HG02610 (cell line): ENCODE data around the gene SNCB.

Experiments
- ATAC-seq: cut with Tn5 transposase; IDR thresholded peaks from one replicate; pipeline ENCODE4 v1.9.1; 2021; ENCODE audit warnings: mild to moderate bottlenecking, moderate library complexity; ENCODE audit not compliant: unreplicated experiment

The SNCB gene

DNA sequence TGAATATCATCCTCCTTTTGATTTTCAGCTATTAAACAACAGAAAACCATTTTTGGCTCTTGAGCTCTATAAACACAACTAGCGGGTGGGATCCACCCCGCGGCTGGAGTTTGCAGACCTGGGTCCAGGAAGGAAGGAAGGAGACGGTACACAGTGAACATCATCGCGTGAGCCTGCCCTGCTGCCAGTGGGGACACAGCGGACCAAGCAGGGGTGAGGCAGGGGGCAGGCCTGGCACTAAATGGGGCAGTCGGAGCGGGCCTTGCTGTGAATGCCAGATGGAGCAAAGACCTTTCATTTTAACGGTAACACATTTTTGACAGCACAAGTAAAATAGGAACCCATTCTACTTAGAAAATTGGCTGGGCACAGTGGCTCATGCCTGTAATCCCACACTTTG is 31.3 kb upstream of the SNCB start:
- no peak for ATAC-seq

DNA sequence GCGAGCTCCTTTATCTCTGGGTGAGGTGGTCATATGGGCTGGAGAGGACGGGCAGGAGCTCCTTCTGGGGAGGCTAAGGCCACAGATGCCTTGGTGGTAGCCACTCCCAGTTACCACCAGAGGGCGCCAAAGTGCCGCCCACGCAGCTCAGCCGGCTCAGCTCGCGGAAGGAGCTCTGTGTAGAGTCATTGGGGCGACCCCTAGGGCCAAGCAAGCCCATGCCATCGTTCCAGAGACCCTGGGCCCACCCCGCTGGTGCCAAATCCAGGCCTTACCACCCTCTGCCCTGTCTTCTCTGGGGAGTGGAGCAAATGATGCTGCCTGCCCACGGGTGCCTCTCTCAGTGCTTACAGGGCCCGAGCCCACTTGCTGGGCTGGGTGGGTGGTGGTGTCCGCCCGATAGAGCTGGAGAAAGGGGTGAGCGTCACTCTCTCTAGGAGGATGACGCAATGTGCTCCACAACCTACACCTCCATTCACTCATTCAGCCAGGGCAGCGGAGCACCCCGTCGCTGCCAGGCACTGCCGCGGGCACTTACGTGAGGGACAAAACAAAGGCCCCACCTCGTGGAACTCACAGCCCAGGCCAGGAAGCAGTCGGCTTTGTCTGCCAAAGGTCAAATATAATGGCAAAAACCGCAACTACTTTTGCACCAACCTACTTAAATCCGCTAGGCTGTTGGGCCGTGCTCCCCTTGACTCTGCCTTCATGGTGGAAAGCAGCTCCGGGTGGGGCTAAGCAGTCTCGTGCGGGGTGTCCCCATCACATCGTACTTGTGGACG is 30.7 kb upstream of the SNCB start:
- ATAC-seq = no peak

DNA sequence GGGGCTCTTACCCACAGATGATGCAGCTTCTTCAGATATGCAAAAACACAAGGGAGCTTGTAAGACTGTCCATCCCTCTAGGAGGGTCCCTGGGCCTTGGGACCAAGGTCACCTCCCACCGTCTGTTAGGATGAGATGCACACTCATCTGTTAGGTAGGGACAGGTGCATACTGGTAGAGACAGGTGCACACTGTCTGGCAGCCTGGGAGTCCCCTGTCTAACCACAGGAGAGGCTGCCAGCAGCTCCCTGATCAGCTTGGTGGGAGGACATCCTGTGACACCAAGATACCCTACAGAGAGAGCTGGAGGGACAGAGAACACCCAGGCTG is 30.2 kb upstream of the SNCB start:
- ATAC-seq = no peak

DNA sequence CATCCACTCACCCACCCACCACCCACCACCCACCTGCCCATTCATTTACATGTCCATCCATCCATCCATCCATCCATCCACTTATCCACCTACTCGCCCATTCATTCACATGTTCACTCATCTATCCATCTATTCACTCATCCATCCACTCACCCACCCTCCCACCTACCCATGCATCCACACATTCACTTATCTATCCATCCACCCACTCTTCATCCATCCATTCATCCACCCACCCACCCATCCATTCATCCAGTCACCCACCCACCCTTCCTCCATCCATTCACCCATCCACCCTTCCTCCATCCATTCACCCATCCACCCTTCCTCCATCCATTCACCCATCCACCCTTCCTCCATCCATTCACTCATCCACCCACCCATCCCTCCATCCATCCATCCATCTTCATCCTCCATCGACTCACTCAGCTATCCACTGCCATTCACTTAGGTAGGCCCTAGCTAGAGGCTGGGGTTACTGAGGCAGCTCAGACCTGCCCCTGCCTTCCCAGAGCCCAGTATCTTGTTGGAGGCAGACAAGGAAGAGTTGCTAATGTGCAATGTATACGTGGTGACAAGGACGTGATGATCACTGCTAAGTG is 29.6 kb upstream of the SNCB start:
- ATAC-seq = no peak

DNA sequence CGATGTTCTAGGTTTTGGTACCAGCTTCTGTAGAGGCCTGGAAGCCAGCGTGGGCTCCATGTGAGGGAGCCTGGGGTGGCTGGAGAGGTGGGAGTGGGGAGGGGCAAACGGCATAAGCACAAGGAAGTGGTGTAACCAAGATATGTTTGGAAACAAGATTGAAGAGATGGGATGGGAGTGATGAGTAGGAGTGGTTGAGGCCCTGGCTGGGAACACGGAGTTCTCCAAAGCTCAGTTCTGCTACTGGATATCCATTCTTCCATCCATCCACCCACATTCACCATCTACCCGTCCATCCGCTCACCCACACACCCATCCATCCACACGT is 29.1 kb upstream of the SNCB start:
- no peak for ATAC-seq

DNA sequence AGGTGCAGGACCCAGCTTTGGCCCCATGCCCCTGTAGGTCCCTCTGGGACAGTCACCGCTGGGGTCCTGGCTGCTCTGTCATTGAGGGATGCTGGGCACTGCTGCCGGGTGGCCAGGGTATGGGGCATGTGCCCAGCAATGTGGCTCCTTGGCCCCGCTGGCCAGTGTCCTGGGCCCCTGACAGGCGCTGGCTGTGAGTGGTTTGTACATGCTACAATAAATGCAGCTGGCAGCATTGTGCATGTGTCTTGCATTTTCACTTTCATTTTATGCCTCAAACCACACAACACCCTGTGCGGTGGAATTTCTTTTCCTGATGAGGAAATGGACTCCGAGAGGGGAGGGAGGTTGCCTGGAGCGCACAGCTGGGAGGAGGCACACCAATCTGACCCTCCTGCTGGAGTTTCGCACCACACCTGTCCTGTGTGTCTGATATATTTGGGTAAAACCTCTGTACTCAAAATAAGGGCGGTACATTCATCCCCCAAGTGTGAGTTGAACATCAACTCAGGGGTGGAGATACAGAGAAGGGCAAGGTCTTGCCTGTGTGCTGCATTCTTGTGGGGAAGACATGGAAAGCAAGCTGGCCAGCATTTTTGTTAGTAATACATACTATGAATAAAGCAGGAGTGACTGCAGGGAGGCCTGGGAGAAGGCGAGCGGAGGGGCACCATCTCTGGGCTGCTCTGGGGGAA is 28.6 kb upstream of the SNCB start:
- ATAC-seq = peak; percentile 36

DNA sequence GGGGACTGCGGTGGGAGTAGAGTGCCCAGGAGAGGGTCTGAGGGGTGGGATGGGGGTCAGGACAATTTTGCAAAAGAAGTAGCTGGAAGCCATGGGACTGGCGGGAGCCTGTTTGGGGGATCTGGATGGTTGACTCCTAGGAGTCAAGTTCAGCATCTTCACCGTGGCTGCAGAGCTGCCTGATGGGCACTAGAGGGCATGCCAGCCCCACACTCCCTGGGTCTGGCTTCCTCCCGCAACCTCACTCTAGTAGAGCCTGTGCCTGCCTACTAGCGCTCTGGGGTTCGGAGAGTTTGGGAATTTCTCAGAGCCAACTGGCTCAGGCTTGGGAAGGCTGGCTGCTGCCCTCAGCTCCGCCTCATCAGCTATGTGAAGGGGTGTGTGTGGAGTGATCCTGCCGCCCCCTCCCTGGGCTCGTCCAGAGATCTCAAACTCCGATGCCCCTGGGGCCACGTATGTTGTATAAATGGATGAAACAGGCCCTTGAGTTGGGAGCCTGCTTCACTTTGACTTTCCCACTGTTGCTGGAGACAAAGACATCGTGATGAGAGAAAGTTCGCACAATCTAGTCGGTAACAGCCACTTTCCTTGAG is 27.8 kb upstream of the SNCB start:
- peak; percentile 54 for ATAC-seq

DNA sequence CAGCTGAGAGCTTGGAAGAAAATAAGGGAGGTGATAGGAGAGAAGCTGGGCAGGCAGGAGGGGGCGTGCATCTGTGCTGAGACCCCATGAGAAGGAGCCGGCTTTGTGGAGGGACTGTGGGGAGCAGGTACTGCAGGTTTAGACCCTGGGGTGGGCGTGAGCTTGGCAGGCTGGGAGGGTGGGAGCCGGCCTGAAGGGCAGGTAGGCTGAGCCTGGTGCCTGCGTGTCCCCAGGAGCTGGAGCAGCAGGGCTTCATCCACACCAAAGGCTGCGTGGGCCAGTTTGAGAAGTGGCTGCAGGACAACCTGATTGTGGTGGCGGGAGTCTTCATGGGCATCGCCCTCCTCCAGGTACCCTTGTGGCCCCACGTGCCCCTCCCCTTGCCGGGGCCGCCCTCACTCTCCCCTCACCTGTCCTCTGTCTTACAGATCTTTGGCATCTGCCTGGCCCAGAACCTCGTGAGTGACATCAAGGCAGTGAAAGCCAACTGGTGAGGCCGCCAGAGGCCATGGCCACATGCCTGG is 26.2 kb upstream of the SNCB start:
- ATAC-seq = no peak

DNA sequence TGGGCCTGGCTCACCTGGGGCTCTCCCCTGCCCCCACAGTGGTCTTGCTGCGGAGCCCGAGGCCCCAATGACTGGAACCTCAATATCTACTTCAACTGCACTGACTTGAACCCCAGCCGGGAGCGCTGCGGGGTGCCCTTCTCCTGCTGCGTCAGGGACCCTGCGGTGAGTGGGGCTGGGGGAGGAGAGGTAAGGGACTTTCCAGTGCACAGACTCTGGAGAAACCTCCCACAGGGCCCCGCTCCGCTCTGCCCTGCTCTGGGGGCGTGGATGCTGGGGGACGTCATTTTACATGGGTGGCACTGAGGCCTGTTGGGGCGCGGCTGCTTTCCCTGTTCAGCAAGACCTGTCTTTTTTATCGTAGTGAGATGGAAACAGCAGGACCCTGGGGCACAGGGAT is 24.5 kb upstream of the SNCB start:
- ATAC-seq = no peak

DNA sequence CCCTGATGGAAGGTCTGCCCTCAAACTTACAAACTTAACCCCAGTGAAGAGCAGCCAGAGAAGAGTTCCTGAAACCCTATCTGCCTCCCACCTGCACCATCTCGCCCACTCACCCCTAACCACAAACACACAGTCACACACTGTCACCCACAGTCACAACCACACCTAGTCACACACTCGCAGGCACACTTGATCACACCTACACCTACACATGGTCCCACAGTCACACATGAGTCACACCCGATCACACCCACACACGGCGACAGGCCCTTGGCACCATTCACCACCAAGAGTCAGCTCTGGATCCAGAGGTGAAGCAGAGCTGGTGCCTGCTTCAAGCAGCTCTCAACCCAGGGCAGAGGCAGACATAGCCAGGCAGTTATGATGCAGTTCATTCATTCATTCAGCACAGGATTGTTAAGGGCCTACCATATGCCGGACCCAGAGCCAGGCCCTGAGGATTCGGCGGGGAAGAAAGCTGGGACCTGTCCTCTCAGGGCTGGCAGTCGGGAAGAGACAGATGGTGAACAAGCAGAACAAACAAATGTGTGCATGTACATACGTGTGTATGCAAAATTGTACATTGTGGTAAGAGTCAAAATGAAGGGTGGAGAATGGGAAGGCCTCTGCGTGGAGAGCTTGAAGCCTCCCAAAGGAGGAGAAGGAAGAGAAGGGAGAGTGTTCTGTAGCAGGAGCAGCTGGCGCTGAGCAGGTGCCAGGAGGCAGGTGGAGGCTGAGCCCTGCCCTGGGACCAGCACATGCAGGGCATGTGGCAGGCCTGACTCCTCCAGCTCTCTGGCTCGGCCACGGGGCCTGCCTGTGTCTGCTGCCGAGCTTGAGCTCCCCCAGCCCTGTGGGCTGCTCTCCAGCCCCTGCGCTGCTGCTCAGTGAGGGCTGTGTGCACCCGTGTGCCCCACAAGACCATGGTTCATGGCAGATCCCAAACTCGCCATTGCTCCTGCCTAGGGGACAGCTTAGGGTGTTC is 23.4 kb upstream of the SNCB start:
- no peak for ATAC-seq

DNA sequence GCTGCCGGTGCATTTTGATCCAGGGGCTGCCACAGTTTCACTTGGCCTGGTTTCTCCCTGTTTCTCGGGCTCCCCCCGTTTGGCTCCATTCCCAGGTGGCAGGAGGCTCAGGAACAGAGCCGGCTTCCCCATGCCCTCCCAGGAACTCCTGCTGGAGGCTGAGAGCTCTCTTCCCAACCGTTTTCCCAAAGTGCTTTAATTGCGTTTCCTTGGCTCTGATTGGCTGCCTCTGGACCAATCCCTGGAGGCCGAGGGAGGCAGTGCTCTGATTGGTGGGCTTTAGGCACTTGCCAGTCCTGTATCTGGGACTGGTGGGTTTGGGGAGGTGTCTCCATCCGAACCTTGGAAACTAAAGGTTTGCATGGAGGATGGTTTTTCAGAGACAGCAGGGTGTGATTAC is 21.8 kb upstream of the SNCB start:
- ATAC-seq = no peak

DNA sequence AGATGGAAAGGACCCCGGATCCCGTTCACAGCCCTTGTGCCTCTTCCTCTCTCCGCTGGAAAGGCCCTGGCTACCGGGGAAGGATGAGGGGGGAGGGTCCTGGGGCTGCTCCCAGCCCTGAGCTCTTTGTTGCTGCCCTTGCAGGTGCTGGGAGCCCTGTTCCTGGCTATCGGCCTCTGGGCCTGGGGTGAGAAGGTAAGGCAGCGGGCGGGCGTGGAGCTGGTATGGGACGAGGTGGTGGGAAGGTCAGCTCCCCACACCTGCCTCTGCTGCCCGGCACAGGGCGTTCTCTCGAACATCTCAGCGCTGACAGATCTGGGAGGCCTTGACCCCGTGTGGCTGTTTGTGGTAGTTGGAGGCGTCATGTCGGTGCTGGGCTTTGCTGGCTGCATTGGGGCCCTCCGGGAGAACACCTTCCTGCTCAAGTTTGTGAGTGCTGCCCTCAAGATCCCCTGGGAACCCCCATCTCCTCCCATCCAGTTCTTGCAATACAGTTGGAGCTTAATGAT is 21.2 kb upstream of the SNCB start:
- no peak for ATAC-seq

DNA sequence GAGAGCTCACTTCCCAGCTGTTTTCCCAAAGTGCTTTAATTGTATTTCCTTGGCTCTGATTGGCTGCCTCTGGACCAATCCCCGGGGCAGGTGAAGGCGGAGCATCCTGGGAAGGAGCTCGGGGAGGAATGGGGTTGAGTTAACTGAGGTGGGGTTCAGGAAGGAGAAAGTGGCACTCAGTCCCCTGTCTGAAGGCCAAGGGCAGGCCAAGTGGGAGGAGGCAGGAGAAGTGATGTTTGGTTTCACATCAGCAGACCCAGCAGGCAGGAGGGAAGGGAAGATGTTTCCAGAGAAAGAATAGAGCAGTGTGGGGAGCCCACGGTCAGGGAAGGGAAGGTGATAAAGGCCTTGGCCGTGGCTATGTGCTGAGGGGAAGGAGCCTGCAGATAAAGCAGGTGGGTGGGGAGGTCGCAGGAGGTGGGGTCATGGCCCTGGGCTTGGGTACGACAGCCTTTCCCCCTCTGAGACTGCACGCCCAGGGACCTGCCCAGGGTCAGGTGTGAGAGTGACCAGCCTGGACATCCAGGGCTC is 20.1 kb upstream of the SNCB start:
- no peak for ATAC-seq

DNA sequence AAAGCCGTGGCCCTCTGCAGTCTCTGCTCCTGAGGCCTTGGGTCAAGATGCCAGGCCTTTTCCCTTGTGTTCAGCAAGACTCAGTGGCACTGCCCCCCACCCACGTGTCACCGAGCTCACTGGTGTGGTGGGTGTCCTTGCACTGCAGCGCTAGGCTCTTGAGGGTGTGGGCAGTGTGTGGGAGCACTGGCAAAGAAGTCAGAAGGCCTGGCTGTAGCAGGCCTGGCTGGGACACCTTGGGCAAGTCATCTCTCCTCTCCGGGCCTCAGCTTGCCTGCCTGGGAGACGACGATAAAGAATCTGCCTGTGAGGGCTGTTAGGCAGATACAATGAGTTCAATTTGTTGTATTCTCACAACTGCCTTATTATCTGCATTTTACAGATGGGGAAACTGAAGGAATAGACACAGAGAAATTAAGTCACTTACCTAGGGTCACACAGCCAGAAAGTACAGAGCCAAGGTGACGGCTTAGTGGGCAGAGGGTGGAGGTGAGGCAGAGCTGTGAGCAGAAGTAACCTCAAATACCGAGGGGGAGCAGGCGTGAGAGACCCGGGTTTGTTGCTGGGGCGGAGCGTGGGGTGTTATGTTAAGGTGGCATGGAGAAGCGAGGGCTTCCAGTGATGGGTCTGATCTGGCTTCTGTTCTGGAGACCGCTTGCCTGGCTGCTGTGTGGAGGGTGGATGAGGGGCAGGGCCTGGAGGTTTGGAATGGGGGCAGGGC is 18.3 kb upstream of the SNCB start:
- ATAC-seq = no peak

DNA sequence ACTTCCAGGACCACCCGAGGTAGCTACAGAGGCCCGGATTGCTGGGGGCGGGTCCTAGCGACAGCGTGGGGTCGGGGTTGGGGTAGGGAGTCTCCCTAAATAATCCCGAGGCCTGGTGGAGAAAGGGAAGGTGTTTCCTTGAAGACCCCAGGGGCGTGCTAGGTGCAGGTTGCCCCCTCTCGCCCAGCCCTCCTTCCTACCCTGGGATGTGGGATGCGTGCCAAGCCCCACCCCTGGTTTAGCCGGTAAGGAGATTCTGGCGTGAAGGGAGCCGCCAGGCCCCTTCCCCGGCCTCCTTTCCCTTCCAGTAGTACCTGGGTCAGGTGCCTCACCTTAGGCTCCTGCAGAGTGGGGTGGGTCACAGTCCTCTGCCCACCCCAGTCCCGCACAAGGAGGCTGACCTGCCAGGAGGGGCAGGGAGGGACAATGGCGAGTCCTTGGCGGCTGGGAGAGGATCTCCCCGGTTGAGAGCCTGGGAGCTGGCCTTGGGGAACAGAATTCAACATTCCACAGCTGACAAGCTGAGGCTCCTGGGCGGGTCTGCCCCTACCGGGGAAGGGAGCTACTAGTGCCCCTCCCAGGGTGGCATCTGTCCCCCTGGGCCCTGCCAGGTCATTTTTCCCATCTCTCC is 17.6 kb upstream of the SNCB start:
- ATAC-seq = no peak

DNA sequence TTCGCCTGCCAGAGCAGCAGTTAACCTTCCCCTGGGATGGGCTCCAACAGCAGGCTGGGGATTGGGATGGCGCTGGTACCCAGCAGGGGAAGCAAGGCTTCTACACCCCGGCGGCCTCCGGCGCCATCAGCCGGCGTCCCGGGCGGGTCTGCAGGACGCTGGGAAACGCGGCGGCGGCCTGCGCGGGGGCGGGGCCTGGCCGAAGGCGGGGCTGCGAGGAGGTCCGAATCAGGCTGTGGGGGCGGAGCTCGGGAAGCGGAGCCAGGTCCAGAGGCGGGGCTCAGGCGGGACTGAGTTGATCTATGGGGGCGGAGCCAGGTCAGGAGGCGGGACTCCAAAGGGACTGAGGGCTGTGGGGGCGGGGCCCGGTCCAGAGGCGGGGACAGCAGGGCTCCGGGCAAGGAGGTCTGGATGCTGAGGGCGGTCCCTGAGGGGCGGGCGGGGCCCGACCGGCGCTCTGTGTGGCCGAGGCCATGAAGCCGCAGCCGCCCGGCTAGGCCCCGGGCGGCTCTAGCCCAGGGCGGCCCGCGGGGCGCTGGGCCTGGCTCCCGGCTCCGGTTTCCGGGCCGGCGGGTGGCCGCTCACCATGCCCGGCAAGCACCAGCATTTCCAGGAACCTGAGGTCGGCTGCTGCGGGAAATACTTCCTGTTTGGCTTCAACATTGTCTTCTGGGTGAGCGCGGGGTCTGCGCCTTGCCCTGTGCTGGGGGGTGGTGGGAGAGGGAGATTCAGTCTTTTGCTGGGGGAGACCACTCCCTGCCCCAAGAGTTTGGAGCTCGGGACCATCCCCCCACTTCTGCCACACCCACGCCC is 16.9 kb upstream of the SNCB start, which contains the start of gene TSPAN17:
TSS of gene TSPAN17 (plus strand) at position 455 of the 813 bp plus-strand sequence. CDS start at position 587, 132 bp downstream.
- ATAC-seq = peak; percentile 94

DNA sequence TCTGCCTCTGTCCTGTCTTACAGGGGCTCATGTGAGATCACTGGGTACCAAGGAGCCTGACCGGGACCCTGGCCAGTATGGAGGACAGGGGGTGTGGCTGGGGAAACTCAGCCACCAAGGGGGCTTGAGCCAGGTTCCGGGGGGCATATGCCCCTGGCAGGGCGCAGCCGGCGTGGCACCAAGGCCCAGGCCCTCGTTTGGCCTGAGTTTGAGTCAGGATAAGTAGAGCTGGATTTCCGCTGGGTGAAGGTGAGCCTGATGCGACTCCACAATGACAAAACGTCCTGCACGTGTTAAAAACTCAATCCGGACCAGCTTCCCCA is 16.3 kb upstream of the SNCB start:
- ATAC-seq = no peak

DNA sequence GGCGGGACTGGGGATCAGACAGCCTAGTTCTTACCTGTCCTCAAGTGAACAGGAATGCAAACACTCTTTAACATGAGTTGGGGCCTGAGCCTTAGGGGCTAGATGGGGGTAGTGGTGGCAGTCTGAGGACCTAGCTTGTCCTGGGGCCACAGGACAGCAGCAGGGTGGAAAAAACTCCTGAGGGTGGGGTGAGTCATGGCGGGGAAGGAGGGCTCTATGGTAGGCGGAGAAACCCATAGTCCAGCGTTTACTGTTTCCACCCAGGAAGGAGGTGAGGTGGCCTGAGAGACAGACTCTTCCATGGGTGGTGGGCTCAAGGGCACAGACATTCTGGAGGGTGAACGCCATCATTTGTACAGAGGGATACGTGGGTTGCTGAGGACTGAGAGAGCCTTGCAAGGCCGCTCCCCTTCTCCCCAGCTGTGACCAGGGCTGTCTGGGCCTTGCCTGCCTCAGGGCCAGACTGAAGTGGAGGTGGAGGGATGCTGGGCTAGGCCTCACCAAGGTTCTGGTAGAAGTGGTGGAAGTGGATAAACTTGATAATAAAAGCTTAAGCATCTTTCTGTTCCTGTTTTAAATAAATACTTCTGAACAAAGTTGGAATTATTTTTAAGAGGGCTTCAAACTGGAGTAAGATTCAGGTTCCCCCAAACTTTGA is 15.8 kb upstream of the SNCB start:
- ATAC-seq = no peak
